ENCODE data around the gene RCOR1. TPM values are rescaled to one million over a fixed set of nuclear protein-coding genes. Genes with fewer than 3 reads are reported as not detected.
"Not testable (repeated sequence)": the region's sequence is repeated elsewhere in the genome, so short reads cannot be mapped to it uniquely, and the experiment has no call there.

The RCOR1 gene
- total RNA-seq, 5 donors from 2014 or later (not counting 1 experiment from before 2014, with no cell fraction given), result 17.7 to 25.0 (median 18.7) TPM

- WGBS (ENCODE audit: insufficient coverage), result 89% methylated on average over 1 of the region's 2 CpGs
- no peaks in the 10 kb centered on the region for H3K27me3 Mint-ChIP-seq
- Histone ChIP-seq H3K27ac (ENCODE audit: low read length) (no peak overlapping the region), H3K4me3 (ENCODE audit: control insufficient read depth in 1 of 2, extremely low read depth in 1 of 2, low read length in 1 of 2) (no peak overlapping the region), H3K9me3 (no peaks in the 10 kb centered on the region), H3K4me1 (ENCODE audit: control insufficient read depth in 1 of 2, extremely low read depth in 1 of 2, insufficient read depth in 2 of 2, low read length in 2 of 2) (peaks cover 14 to 20% of the 10 kb centered on the region in 2 experiments), H3K27me3 (replicated peaks in 1 of 2; ENCODE audit: control insufficient read depth in 2 of 2, extremely low read depth in 1 of 2, insufficient read depth in 2 of 2, low read length in 1 of 2) (peaks cover 0 to 8% of the 10 kb centered on the region in 2 experiments), H3K36me3 (ENCODE audit: control insufficient read depth in 2 of 2, extremely low read depth in 1 of 2, insufficient read depth in 1 of 2, low read length in 1 of 2) (no peaks in the 10 kb centered on the region)
- ChIA-PET POLR2A (no interaction called here), CTCF (interaction anchor here in 1 of 2 donors (0.6 kb wide), 1 partner anchor 586 kb away, joined by 7 read pairs; no protein-coding TSS in a partner anchor)
- H3K27ac Mint-ChIP-seq, result no peak overlapping the region
- H3K4me1 Mint-ChIP-seq, result peaks cover 21 to 24% (median 23%) of the 10 kb centered on the region in 3 donors
- ATAC-seq (replicated peaks in 1 of 4) (no peak), DNase-seq (no peak)
- H3K36me3 Mint-ChIP-seq, result no peaks in the 10 kb centered on the region
- H3K9me3 Mint-ChIP-seq, result no peaks in the 10 kb centered on the region
- no peak overlapping the region for H3K4me3 Mint-ChIP-seq
These were observed 21.4 kb upstream of the RCOR1 start for GRCh38 chr14:102571043-102571442.

GRCh38 chr14:102571478-102572042, 20.9 kb upstream of the RCOR1 start:
- Mint-ChIP-seq H3K9me3 (no peaks in the 10 kb centered on the region), H3K4me1 (peaks cover 21 to 24% (median 23%) of the 10 kb centered on the region in 3 donors), H3K27ac (no peak overlapping the region), H3K4me3 (no peak overlapping the region), H3K27me3 (no peaks in the 10 kb centered on the region), H3K36me3 (no peaks in the 10 kb centered on the region)
- ATAC-seq (replicated peaks in 1 of 4) (no peak), DNase-seq (no peak)
- no peaks in the 10 kb centered on the region for H3K9me3 ChIP-seq
- peaks cover 14 to 20% of the 10 kb centered on the region in 2 experiments for H3K4me1 ChIP-seq (ENCODE audit: control insufficient read depth in 1 of 2, extremely low read depth in 1 of 2, insufficient read depth in 2 of 2, low read length in 2 of 2)
- H3K36me3 ChIP-seq (ENCODE audit: control insufficient read depth in 2 of 2, extremely low read depth in 1 of 2, insufficient read depth in 1 of 2, low read length in 1 of 2), result no peaks in the 10 kb centered on the region
- H3K27me3 ChIP-seq (replicated peaks in 1 of 2; ENCODE audit: control insufficient read depth in 2 of 2, extremely low read depth in 1 of 2, insufficient read depth in 2 of 2, low read length in 1 of 2), result peaks cover 0 to 8% of the 10 kb centered on the region in 2 experiments
- H3K27ac ChIP-seq (ENCODE audit: low read length), result no peak overlapping the region
- H3K4me3 ChIP-seq (ENCODE audit: control insufficient read depth in 1 of 2, extremely low read depth in 1 of 2, low read length in 1 of 2), result no peak overlapping the region
- 83% methylated on average over 1 of the region's 10 CpGs for WGBS (ENCODE audit: insufficient coverage)
- CTCF ChIA-PET, result no interaction called here
- POLR2A ChIA-PET, result no interaction called here

GRCh38 chr14:102573161-102573560, 19.3 kb upstream of the RCOR1 start:
- not testable (repeated sequence) for H3K27ac ChIP-seq (ENCODE audit: low read length)

GRCh38 chr14:102573591-102574046, 18.8 kb upstream of the RCOR1 start:
- Histone ChIP-seq H3K27me3 (replicated peaks in 1 of 2; ENCODE audit: control insufficient read depth in 2 of 2, extremely low read depth in 1 of 2, insufficient read depth in 2 of 2, low read length in 1 of 2) (peaks cover 0 to 13% of the 10 kb centered on the region in 2 experiments), H3K4me3 (ENCODE audit: control insufficient read depth in 1 of 2, extremely low read depth in 1 of 2, low read length in 1 of 2) (no peak overlapping the region), H3K36me3 (ENCODE audit: control insufficient read depth in 2 of 2, extremely low read depth in 1 of 2, insufficient read depth in 1 of 2, low read length in 1 of 2) (no peaks in the 10 kb centered on the region), H3K27ac (ENCODE audit: low read length) (no peak overlapping the region), H3K9me3 (no peaks in the 10 kb centered on the region), H3K4me1 (ENCODE audit: control insufficient read depth in 1 of 2, extremely low read depth in 1 of 2, insufficient read depth in 2 of 2, low read length in 2 of 2) (peaks cover 6 to 7% of the 10 kb centered on the region in 2 experiments)
- 71% methylated on average over 2 of the region's 8 CpGs for WGBS (ENCODE audit: insufficient coverage)
- Mint-ChIP-seq H3K4me3 (no peak overlapping the region), H3K27ac (no peak overlapping the region), H3K9me3 (no peaks in the 10 kb centered on the region), H3K27me3 (no peaks in the 10 kb centered on the region), H3K4me1 (peaks cover 9 to 13% (median 11%) of the 10 kb centered on the region in 3 donors), H3K36me3 (no peaks in the 10 kb centered on the region)
- ATAC-seq (replicated peaks in 1 of 4), result no peak
- ChIA-PET POLR2A (interaction anchor here in 1 of 2 donors (0.6 kb wide), 1 partner anchor 11 kb away, joined by 3 read pairs; no protein-coding TSS in a partner anchor), CTCF (interaction anchor here in 1 of 2 donors (0.7 kb wide), 1 partner anchor 130 kb away, joined by 3 read pairs; no protein-coding TSS in a partner anchor)
- no peak for DNase-seq

More at GRCh38 chr14:102573161-102573560, 19.3 kb upstream of the RCOR1 start:
- Histone ChIP-seq H3K4me1 (ENCODE audit: control insufficient read depth in 1 of 2, extremely low read depth in 1 of 2, insufficient read depth in 2 of 2, low read length in 2 of 2) (peaks cover 9 to 12% of the 10 kb centered on the region in 2 experiments), H3K27me3 (replicated peaks in 1 of 2; ENCODE audit: control insufficient read depth in 2 of 2, extremely low read depth in 1 of 2, insufficient read depth in 2 of 2, low read length in 1 of 2) (peaks cover 0 to 13% of the 10 kb centered on the region in 2 experiments)
- not testable (repeated sequence) for H3K9me3 ChIP-seq; H3K4me3 Mint-ChIP-seq; H3K36me3 Mint-ChIP-seq; H3K9me3 Mint-ChIP-seq; DNase-seq; H3K27me3 Mint-ChIP-seq; ATAC-seq (replicated peaks in 1 of 4); H3K36me3 ChIP-seq (ENCODE audit: control insufficient read depth in 2 of 2, extremely low read depth in 1 of 2, insufficient read depth in 1 of 2, low read length in 1 of 2); H3K27ac Mint-ChIP-seq; H3K4me3 ChIP-seq (ENCODE audit: control insufficient read depth in 1 of 2, extremely low read depth in 1 of 2, low read length in 1 of 2)
- POLR2A ChIA-PET, result interaction anchor here in 1 of 2 donors (0.6 kb wide), 1 partner anchor 11 kb away, joined by 3 read pairs; no protein-coding TSS in a partner anchor
- CTCF ChIA-PET, result interaction anchor here in 1 of 2 donors (0.7 kb wide), 1 partner anchor 130 kb away, joined by 3 read pairs; no protein-coding TSS in a partner anchor
- peaks cover 13 to 18% (median 16%) of the 10 kb centered on the region in 3 donors for H3K4me1 Mint-ChIP-seq
- 17% methylated on average over 1 of the region's 8 CpGs for WGBS (ENCODE audit: insufficient coverage)

- Histone ChIP-seq H3K36me3 (ENCODE audit: control insufficient read depth in 2 of 2, extremely low read depth in 1 of 2, insufficient read depth in 1 of 2, low read length in 1 of 2) (no peaks in the 10 kb centered on the region), H3K9me3 (no peaks in the 10 kb centered on the region), H3K4me1 (ENCODE audit: control insufficient read depth in 1 of 2, extremely low read depth in 1 of 2, insufficient read depth in 2 of 2, low read length in 2 of 2) (peaks cover 4 to 5% of the 10 kb centered on the region in 2 experiments), H3K27me3 (replicated peaks in 1 of 2; ENCODE audit: control insufficient read depth in 2 of 2, extremely low read depth in 1 of 2, insufficient read depth in 2 of 2, low read length in 1 of 2) (peaks cover 0 to 16% of the 10 kb centered on the region in 2 experiments), H3K27ac (ENCODE audit: low read length) (no peak overlapping the region), H3K4me3 (ENCODE audit: control insufficient read depth in 1 of 2, extremely low read depth in 1 of 2, low read length in 1 of 2) (no peak overlapping the region)
- WGBS (ENCODE audit: insufficient coverage), result 73% methylated on average over 10 of the region's 20 CpGs
- no peak for DNase-seq
- H3K4me1 Mint-ChIP-seq, result peaks cover 7 to 10% (median 7%) of the 10 kb centered on the region in 3 donors
- CTCF ChIA-PET, result no interaction called here
- peak overlapping the region in 1 of 3 donors; percentile 25 for H3K4me3 Mint-ChIP-seq
- no peak overlapping the region for H3K27ac Mint-ChIP-seq
- H3K27me3 Mint-ChIP-seq, result no peaks in the 10 kb centered on the region
- POLR2A ChIA-PET, result no interaction called here
- H3K9me3 Mint-ChIP-seq, result no peaks in the 10 kb centered on the region
- ATAC-seq (replicated peaks in 1 of 4), result no peak
- no peaks in the 10 kb centered on the region for H3K36me3 Mint-ChIP-seq
These were observed 17.9 kb upstream of the RCOR1 start for GRCh38 chr14:102574281-102575159.

GRCh38 chr14:102575160-102575845, 17.1 kb upstream of the RCOR1 start:
- ChIA-PET POLR2A (no interaction called here), CTCF (no interaction called here)
- no peaks in the 10 kb centered on the region for H3K36me3 Mint-ChIP-seq
- no peak overlapping the region for H3K27ac ChIP-seq (ENCODE audit: low read length)
- peaks cover 7 to 10% (median 7%) of the 10 kb centered on the region in 3 donors for H3K4me1 Mint-ChIP-seq
- no peaks in the 10 kb centered on the region for H3K36me3 ChIP-seq (ENCODE audit: control insufficient read depth in 2 of 2, extremely low read depth in 1 of 2, insufficient read depth in 1 of 2, low read length in 1 of 2)
- H3K4me3 ChIP-seq (ENCODE audit: control insufficient read depth in 1 of 2, extremely low read depth in 1 of 2, low read length in 1 of 2), result no peak overlapping the region
- no peak overlapping the region for H3K27ac Mint-ChIP-seq
- DNase-seq (no peak), ATAC-seq (replicated peaks in 1 of 4) (no peak)
- 83% methylated on average over 9 of the region's 15 CpGs for WGBS (ENCODE audit: insufficient coverage)
- H3K27me3 ChIP-seq (replicated peaks in 1 of 2; ENCODE audit: control insufficient read depth in 2 of 2, extremely low read depth in 1 of 2, insufficient read depth in 2 of 2, low read length in 1 of 2), result peaks cover 0 to 20% of the 10 kb centered on the region in 2 experiments
- no peaks in the 10 kb centered on the region for H3K9me3 ChIP-seq
- no peaks in the 10 kb centered on the region for H3K27me3 Mint-ChIP-seq
- H3K4me1 ChIP-seq (ENCODE audit: control insufficient read depth in 1 of 2, extremely low read depth in 1 of 2, insufficient read depth in 2 of 2, low read length in 2 of 2), result peaks cover 4 to 5% of the 10 kb centered on the region in 2 experiments
- H3K9me3 Mint-ChIP-seq, result no peaks in the 10 kb centered on the region
- no peak overlapping the region for H3K4me3 Mint-ChIP-seq

All from T-cell (primary cell).